Astrocyte (in vitro differentiated cells and primary cell): ENCODE results near the gene HEATR3. TPM values are rescaled to one million over a fixed set of nuclear protein-coding genes. Genes with fewer than 3 reads are reported as not detected.

Experiments used
- DNase-seq: peaks from one replicate; pipeline ENCODE4 v3.0.0-alpha.2; 2010; ENCODE audit warnings: low read depth
- FAIRE-seq: peaks from 2 replicates; lab custom pipeline; 2011; peaks lifted over from hg19 to GRCh38; lab: Jason Lieb, UNC
- H2AFZ ChIP-seq: 2 replicates; pipeline ENCODE4 v1.6.0; 2012; ENCODE audit warnings: low read depth, low read length, inconsistent platforms
- H3K27ac ChIP-seq: 2 replicates; pipeline ENCODE4 v1.5.1; 2011; ENCODE audit warnings: low read depth, low read length, inconsistent platforms
- H3K27me3 ChIP-seq: 2 replicates; pipeline ENCODE4 v1.6.0; 2011; ENCODE audit warnings: low read length, inconsistent platforms; ENCODE audit not compliant: insufficient read depth
- H3K36me3 ChIP-seq: 2 replicates; pipeline ENCODE4 v1.5.1; 2011; ENCODE audit warnings: low read length, inconsistent platforms; ENCODE audit not compliant: insufficient read depth
- H3K4me1 ChIP-seq: 2 replicates; pipeline ENCODE4 v1.5.1; 2011; ENCODE audit warnings: low read length, inconsistent platforms; ENCODE audit not compliant: insufficient read depth
- H3K4me2 ChIP-seq: 2 replicates; pipeline ENCODE4 v1.6.0; 2012; ENCODE audit warnings: low read length, inconsistent platforms
- H3K4me3 ChIP-seq: 2 replicates; pipeline ENCODE4 v1.5.1; 2011; ENCODE audit warnings: low read depth, mild to moderate bottlenecking, low read length, inconsistent platforms; ENCODE audit not compliant: insufficient read depth
- H3K79me2 ChIP-seq: 2 replicates; pipeline ENCODE4 v1.6.0; 2012; ENCODE audit warnings: mild to moderate bottlenecking, low read length, inconsistent platforms; ENCODE audit not compliant: insufficient read depth
- H3K9ac ChIP-seq: 2 replicates; pipeline ENCODE4 v1.6.0; 2012; ENCODE audit warnings: mild to moderate bottlenecking, low read length, inconsistent platforms
- H3K9me3 ChIP-seq: 2 replicates; pipeline ENCODE4 v1.5.1; 2012; ENCODE audit warnings: low read depth, mild to moderate bottlenecking, low read length, inconsistent platforms; ENCODE audit not compliant: insufficient read depth
- H4K20me1 ChIP-seq: 2 replicates; pipeline ENCODE4 v1.6.0; 2012; ENCODE audit warnings: low read length, inconsistent platforms; ENCODE audit not compliant: insufficient read depth
- H3K27ac Mint-ChIP-seq: one replicate; pipeline ENCODE4 v1.8.0; 2021; ENCODE audit warnings: mild to moderate bottlenecking, mixed read lengths; ENCODE audit not compliant: unreplicated experiment
- H3K27me3 Mint-ChIP-seq: one replicate; pipeline ENCODE4 v1.8.0; 2021; ENCODE audit warnings: low read depth, mixed read lengths; ENCODE audit not compliant: unreplicated experiment
- H3K36me3 Mint-ChIP-seq: one replicate; pipeline ENCODE4 v1.8.0; 2021; ENCODE audit warnings: low read depth, mixed read lengths; ENCODE audit not compliant: unreplicated experiment
- H3K4me1 Mint-ChIP-seq: one replicate; pipeline ENCODE4 v1.8.0; 2021; ENCODE audit warnings: low read depth, mixed read lengths; ENCODE audit not compliant: unreplicated experiment
- H3K4me3 Mint-ChIP-seq: one replicate; pipeline ENCODE4 v1.8.0; 2021; ENCODE audit warnings: mild to moderate bottlenecking, moderate library complexity, mixed read lengths; ENCODE audit not compliant: unreplicated experiment
- H3K9me3 Mint-ChIP-seq: one replicate; pipeline ENCODE4 v1.8.0; 2021; ENCODE audit warnings: mild to moderate bottlenecking, mixed read lengths; ENCODE audit not compliant: unreplicated experiment
- CTCF ChIP-seq: IDR thresholded peaks from 2 replicates; pipeline ENCODE4 v1.5.1; 2011; ENCODE audit warnings: low read depth, mild to moderate bottlenecking, inconsistent platforms, low read length, moderate library complexity; ENCODE audit not compliant: insufficient read depth
- EZH2 ChIP-seq: IDR thresholded peaks from 2 replicates; pipeline ENCODE4 v1.6.1; 2012; ENCODE audit warnings: mild to moderate bottlenecking, low read length, inconsistent platforms; ENCODE audit not compliant: insufficient read depth
- total RNA-seq: library from RNA; stranded (reverse); gene quantifications from 2 replicates; pipeline ENCODE4 v1.2.1, GENCODE V29; 2021

The HEATR3 gene
- total RNA-seq, 1 donor from 2014 or later: 26.8 TPM

GRCh38 chr16:50153596-50154419, 88.0 kb downstream of the HEATR3 start:
- H2AFZ ChIP-seq: peak overlapping the region; percentile 60
- peak overlapping the region; percentile 58 for H3K27ac ChIP-seq

GRCh38 chr16:50154420-50154950, 88.7 kb downstream of the HEATR3 start:
- peak overlapping the region; percentile 79 for H3K27ac Mint-ChIP-seq
- H2AFZ ChIP-seq: peak overlapping the region; percentile 60
- no peaks in the 10 kb centered on the region for H3K9me3 Mint-ChIP-seq
- H3K9ac ChIP-seq: peak overlapping the region; percentile 87
- H3K9me3 ChIP-seq: no peaks in the 10 kb centered on the region
- H3K27ac ChIP-seq: peak overlapping the region; percentile 58
- H3K4me2 ChIP-seq: peak overlapping the region; percentile 100
- H3K27me3 ChIP-seq: no peaks in the 10 kb centered on the region
- H3K27me3 Mint-ChIP-seq: no peaks in the 10 kb centered on the region
- DNase-seq: no peak
- TF ChIP-seq EZH2 (no peak), CTCF (no peak)
- H3K36me3 Mint-ChIP-seq: peaks cover 4% of the 10 kb centered on the region
- H3K4me3 Mint-ChIP-seq: peak overlapping the region; percentile 91
- peaks cover 14% of the 10 kb centered on the region for H3K4me1 Mint-ChIP-seq
- peaks cover 18% of the 10 kb centered on the region for H3K4me1 ChIP-seq
- H4K20me1 ChIP-seq: peaks cover 55% of the 10 kb centered on the region
- peaks cover 57% of the 10 kb centered on the region for H3K79me2 ChIP-seq
- H3K36me3 ChIP-seq: no peaks in the 10 kb centered on the region
- no peak for FAIRE-seq
- H3K4me3 ChIP-seq: peak overlapping the region; percentile 81

More at GRCh38 chr16:50153596-50154419, 88.0 kb downstream of the HEATR3 start:
- Mint-ChIP-seq H3K4me3 (peak overlapping the region; percentile 91), H3K4me1 (peaks cover 14% of the 10 kb centered on the region), H3K9me3 (no peaks in the 10 kb centered on the region), H3K27ac (no peak overlapping the region), H3K27me3 (no peaks in the 10 kb centered on the region), H3K36me3 (peaks cover 2% of the 10 kb centered on the region)
- no peak for DNase-seq
- no peaks in the 10 kb centered on the region for H3K27me3 ChIP-seq
- H3K4me2 ChIP-seq: peak overlapping the region; percentile 100
- peaks cover 18% of the 10 kb centered on the region for H3K4me1 ChIP-seq
- peak overlapping the region; percentile 87 for H3K9ac ChIP-seq
- no peaks in the 10 kb centered on the region for H3K9me3 ChIP-seq
- no peak for TF ChIP-seq EZH2
- no peak for TF ChIP-seq CTCF
- peaks cover 51% of the 10 kb centered on the region for H3K79me2 ChIP-seq
- FAIRE-seq: no peak
- peak overlapping the region; percentile 81 for H3K4me3 ChIP-seq
- no peaks in the 10 kb centered on the region for H3K36me3 ChIP-seq
- peaks cover 48% of the 10 kb centered on the region for H4K20me1 ChIP-seq
